GM18909 (cell line): Measurements from ENCODE around the gene PPP6C.
A peak's percentile ranks its signal among the peaks of the same experiment; 100 is the strongest.
"Not testable (repeated sequence)": the region's sequence is repeated elsewhere in the genome, so short reads cannot be mapped to it uniquely, and the experiment has no call there.

Experiments used
- ATAC-seq: cut with Tn5 transposase; IDR thresholded peaks from one replicate; pipeline ENCODE4 v1.9.1; 2021; ENCODE audit warnings: mild to moderate bottlenecking; ENCODE audit not compliant: unreplicated experiment, poor library complexity

PPP6C gene

GRCh38 chr9:125143377-125144090 is 46.1 kb downstream of the PPP6C start, which contains the start of gene SCAI:
SCAI (minus strand) TSS chr9:125143528; CDS start chr9:125143437, 91 bp downstream.
- ATAC-seq = peak; percentile 99

- ATAC-seq = no peak
Observed at GRCh38 chr9:125142560-125143376, 46.8 kb downstream of the PPP6C start.

- no peak for ATAC-seq
Observed at GRCh38 chr9:125141751-125142150, 47.9 kb downstream of the PPP6C start.

GRCh38 chr9:125141251-125141650 is 48.4 kb downstream of the PPP6C start:
- no peak for ATAC-seq

- no peak for ATAC-seq
Observed at GRCh38 chr9:125140576-125140975, 49.0 kb downstream of the PPP6C start.

GRCh38 chr9:125137200-125137599 is 52.4 kb downstream of the PPP6C start:
- no peak for ATAC-seq

GRCh38 chr9:125134976-125135375 is 54.6 kb downstream of the PPP6C start:
- ATAC-seq = no peak

- no peak for ATAC-seq
Observed at GRCh38 chr9:125133403-125134329, 55.9 kb downstream of the PPP6C start.

- no peak for ATAC-seq
Observed at GRCh38 chr9:125131778-125132177, 57.8 kb downstream of the PPP6C start.

GRCh38 chr9:125126019-125126746 is 63.4 kb downstream of the PPP6C start:
- peak; percentile 86 for ATAC-seq

- ATAC-seq = no peak
Observed at GRCh38 chr9:125125523-125125922, 64.1 kb downstream of the PPP6C start.

GRCh38 chr9:125121146-125121545 is 68.5 kb downstream of the PPP6C start:
- ATAC-seq = no peak

GRCh38 chr9:125119643-125120286 is 69.8 kb downstream of the PPP6C start:
- no peak for ATAC-seq

GRCh38 chr9:125118696-125119095 is 70.9 kb downstream of the PPP6C start:
- not testable (repeated sequence) for ATAC-seq

- ATAC-seq = not testable (repeated sequence)
Observed at GRCh38 chr9:125114503-125114902, 75.1 kb downstream of the PPP6C start.

GRCh38 chr9:125110464-125110863 is 79.1 kb downstream of the PPP6C start:
- ATAC-seq = no peak

- not testable (repeated sequence) for ATAC-seq
Observed at GRCh38 chr9:125108541-125108940, 81.1 kb downstream of the PPP6C start.

GRCh38 chr9:125106285-125106893 is 83.2 kb downstream of the PPP6C start:
- no peak for ATAC-seq
